H9 (cell line): ENCODE data around the gene MRPL44. TPM values are rescaled to one million over a fixed set of nuclear protein-coding genes. Genes with fewer than 3 reads are reported as not detected.

ENCODE experiments used
- DNase-seq: peaks from one replicate; pipeline ENCODE4 v3.0.0-alpha.2; 2017
- H2AFZ ChIP-seq: one replicate; pipeline ENCODE4 v1.6.1; 2013; ENCODE audit warnings: mild to moderate bottlenecking, low read length, control low read depth, moderate library complexity
- H2AK5ac ChIP-seq: 2 replicates; pipeline ENCODE4 v1.6.1; 2013; ENCODE audit warnings: low read length, control low read depth, mixed read lengths; ENCODE audit not compliant: insufficient read length
- H2BK120ac ChIP-seq: one replicate; pipeline ENCODE4 v1.6.1; 2013; ENCODE audit warnings: low read depth, mild to moderate bottlenecking, low read length, control low read depth, inconsistent platforms; ENCODE audit not compliant: poor library complexity, severe bottlenecking
- H2BK12ac ChIP-seq: 2 replicates; pipeline ENCODE4 v1.6.1; 2013; ENCODE audit warnings: low read length, control low read depth, mixed read lengths, low read depth; ENCODE audit not compliant: insufficient read length
- H2BK15ac ChIP-seq: 2 replicates; pipeline ENCODE4 v1.6.1; 2013; ENCODE audit warnings: low read depth, low read length, control low read depth
- H2BK20ac ChIP-seq: one replicate; pipeline ENCODE4 v1.6.1; 2013; ENCODE audit warnings: low read depth, mild to moderate bottlenecking, low read length, control low read depth, inconsistent platforms; ENCODE audit not compliant: poor library complexity, severe bottlenecking
- H2BK5ac ChIP-seq: 2 replicates; pipeline ENCODE4 v1.6.1; 2013; ENCODE audit warnings: low read length, control low read depth, mixed read lengths; ENCODE audit not compliant: insufficient read length
- H3K14ac ChIP-seq: 2 replicates; pipeline ENCODE4 v1.6.1; 2013; ENCODE audit warnings: low read length, control low read depth; ENCODE audit not compliant: insufficient read depth
- H3K18ac ChIP-seq: 2 replicates; pipeline ENCODE4 v1.6.1; 2013; ENCODE audit warnings: low read depth, mild to moderate bottlenecking, mixed read lengths, low read length, control low read depth; ENCODE audit not compliant: insufficient read length
- H3K23ac ChIP-seq: 2 replicates; pipeline ENCODE4 v1.6.1; 2013; ENCODE audit warnings: low read length, control low read depth, mixed read lengths, low read depth; ENCODE audit not compliant: insufficient read length
- H3K23me2 ChIP-seq: 2 replicates; pipeline ENCODE4 v1.6.1; 2013; ENCODE audit warnings: low read depth, mild to moderate bottlenecking, mixed read lengths, low read length, control low read depth; ENCODE audit not compliant: insufficient read length, poor library complexity, severe bottlenecking
- H3K27ac ChIP-seq: 2 replicates; pipeline ENCODE4 v1.5.1; 2013; ENCODE audit warnings: low read length, control low read depth, mixed read lengths, low read depth; ENCODE audit not compliant: insufficient read length
- H3K27me3 ChIP-seq: 2 replicates; pipeline ENCODE4 v1.6.1; 2013; ENCODE audit warnings: low read length, control low read depth, inconsistent platforms; ENCODE audit not compliant: insufficient read depth
- H3K4ac ChIP-seq: 2 replicates; pipeline ENCODE4 v1.6.1; 2013; ENCODE audit warnings: low read depth, mild to moderate bottlenecking, control low read depth, inconsistent platforms, low read length, moderate library complexity
- H3K4me1 ChIP-seq: 2 replicates; pipeline ENCODE4 v1.6.1; 2013; ENCODE audit warnings: low read length, control low read depth, inconsistent platforms; ENCODE audit not compliant: insufficient read depth
- H3K4me2 ChIP-seq: 2 replicates; pipeline ENCODE4 v1.6.1; 2013; ENCODE audit warnings: low read length, control low read depth, mixed read lengths; ENCODE audit not compliant: insufficient read length, insufficient read depth
- H3K56ac ChIP-seq: 2 replicates; pipeline ENCODE4 v1.6.1; 2013; ENCODE audit warnings: low read depth, mild to moderate bottlenecking, mixed read lengths, low read length, control low read depth; ENCODE audit not compliant: insufficient read length
- H3K79me1 ChIP-seq: 2 replicates; pipeline ENCODE4 v1.6.1; 2013; ENCODE audit warnings: low read depth, mild to moderate bottlenecking, moderate library complexity, low read length, control low read depth, inconsistent platforms; ENCODE audit not compliant: insufficient read depth, poor library complexity, severe bottlenecking
- H3K79me2 ChIP-seq: 2 replicates; pipeline ENCODE4 v1.6.1; 2013; ENCODE audit warnings: low read length, control low read depth, inconsistent platforms; ENCODE audit not compliant: insufficient read depth
- H3K9ac ChIP-seq: 2 replicates; pipeline ENCODE4 v1.6.1; 2013; ENCODE audit warnings: low read length, control low read depth, mixed read lengths; ENCODE audit not compliant: insufficient read length; ENCODE audit errors: extremely low read depth
- H3K9me3 ChIP-seq: one replicate; pipeline ENCODE4 v1.6.1; 2013; ENCODE audit warnings: low read depth, low read length, inconsistent platforms; ENCODE audit not compliant: control insufficient read depth
- H3T11ph ChIP-seq: one replicate; pipeline ENCODE4 v1.6.1; 2013; ENCODE audit warnings: mild to moderate bottlenecking, low read length, control low read depth, inconsistent platforms
- H4K20me1 ChIP-seq: one replicate; pipeline ENCODE4 v1.6.1; 2013; ENCODE audit not compliant: control insufficient read depth, insufficient read length, insufficient read depth
- H4K5ac ChIP-seq: 2 replicates; pipeline ENCODE4 v1.6.1; 2013; ENCODE audit warnings: low read depth, mild to moderate bottlenecking, mixed read lengths, low read length, control low read depth; ENCODE audit not compliant: insufficient read length
- H4K8ac ChIP-seq: replicated peaks from 2 replicates; pipeline ENCODE4 v1.6.1; 2013; ENCODE audit warnings: low read length, control low read depth, mixed read lengths, low read depth; ENCODE audit not compliant: insufficient read length
- H4K91ac ChIP-seq: 2 replicates; pipeline ENCODE4 v1.6.1; 2013; ENCODE audit warnings: low read depth, mild to moderate bottlenecking, moderate library complexity, mixed read lengths, low read length, control low read depth; ENCODE audit not compliant: insufficient read length
- H3K27ac Mint-ChIP-seq, 3 experiments: 2 replicates in 2 of 3; 3 replicates in 1 of 3; pipeline ENCODE4 v1.8.0; 2020 to 2021; ENCODE audit warnings: mixed read lengths in 3 of 3, mild to moderate bottlenecking in 1 of 3, moderate library complexity in 1 of 3
- H3K27me3 Mint-ChIP-seq: 2 replicates; pipeline ENCODE4 v1.8.0; 2021; ENCODE audit warnings: low read depth, mild to moderate bottlenecking, moderate library complexity, mixed read lengths
- H3K36me3 Mint-ChIP-seq, 3 experiments: 2 replicates in 2 of 3; 3 replicates in 1 of 3; pipeline ENCODE4 v1.8.0; 2020 to 2021; ENCODE audit warnings: low read depth in 3 of 3, mixed read lengths in 3 of 3; ENCODE audit not compliant: insufficient read depth in 1 of 3
- H3K4me1 Mint-ChIP-seq, 2 experiments: 2 replicates each; pipeline ENCODE4 v1.8.0; 2020; ENCODE audit warnings: mixed read lengths in 2 of 2
- H3K4me3 Mint-ChIP-seq, 2 experiments: 2 replicates in 1 of 2; 3 replicates in 1 of 2; pipeline ENCODE4 v1.8.0; 2020 to 2021; ENCODE audit warnings: mild to moderate bottlenecking in 2 of 2, mixed read lengths in 2 of 2, moderate library complexity in 1 of 2
- H3K9me3 Mint-ChIP-seq, 2 experiments: 2 replicates in 1 of 2; 3 replicates in 1 of 2; pipeline ENCODE4 v1.8.0; 2020; ENCODE audit warnings: mild to moderate bottlenecking in 2 of 2, mixed read lengths in 2 of 2, moderate library complexity in 1 of 2
- CTCF ChIP-seq: fragments of 200-600 bp; sonication (generic); conservative IDR thresholded peaks from 3 replicates; pipeline ENCODE4 v1.8.0; 2021; ENCODE audit warnings: antibody characterized with exemption, mild to moderate bottlenecking
- WGBS: extraction: QIAGEN DNeasy Blood & Tissue Kit; methylation state at CpG from one replicate; pipeline ENCODE4 v1.1.7; 2013; ENCODE audit warnings: missing lambda C conversion rate, low lambda C conversion rate, mixed read lengths; ENCODE audit not compliant: insufficient read length; ENCODE audit errors: extremely low coverage; 5-methylcytosine and 5-hydroxymethylcytosine counted together
- total RNA-seq: library from RNA; stranded (reverse); gene quantifications from 2 replicates; pipeline ENCODE4 v1.2.1, GENCODE V29; 2021

The MRPL44 gene
- total RNA-seq, 1 experiment from 2014 or later, result 46.1 TPM

GRCh38 chr2:223976635-223977226 is 19.5 kb downstream of the MRPL44 start:
- no peak overlapping the region for H3K9ac ChIP-seq
- no peak overlapping the region for H2BK12ac ChIP-seq
- H3K4me1 Mint-ChIP-seq, result no peaks in the 10 kb centered on the region
- H4K91ac ChIP-seq, result no peak overlapping the region
- no peak overlapping the region for H3K4me3 Mint-ChIP-seq
- no peak overlapping the region for H2BK15ac ChIP-seq
- no peak overlapping the region for H4K5ac ChIP-seq
- no peak overlapping the region for H2BK120ac ChIP-seq
- H3K14ac ChIP-seq, result no peak overlapping the region
- whole genome bisulfite sequencing, result no CpG with 5 or more reads among the region's 3 CpGs
- no peak overlapping the region for H3T11ph ChIP-seq
- no peak overlapping the region for H3K18ac ChIP-seq
- H3K56ac ChIP-seq, result no peak overlapping the region
- no peak for TF ChIP-seq CTCF
- no peak overlapping the region for H3K27ac Mint-ChIP-seq
- no peaks in the 10 kb centered on the region for H3K9me3 Mint-ChIP-seq
- no peaks in the 10 kb centered on the region for H3K79me2 ChIP-seq
- no peak overlapping the region for H2BK20ac ChIP-seq
- no peak overlapping the region for H2AFZ ChIP-seq
- H3K23me2 ChIP-seq, result no peaks in the 10 kb centered on the region
- no peak overlapping the region for H2BK5ac ChIP-seq
- no peaks in the 10 kb centered on the region for H3K27me3 ChIP-seq
- no peak overlapping the region for H4K8ac ChIP-seq
- H3K79me1 ChIP-seq, result no peaks in the 10 kb centered on the region
- H3K36me3 Mint-ChIP-seq, result no peaks in the 10 kb centered on the region; a peak in 1 of 7 replicates
- no peaks in the 10 kb centered on the region; the same call in 1 of the 2 replicates for H3K27me3 Mint-ChIP-seq
- H3K9me3 ChIP-seq, result no peaks in the 10 kb centered on the region
- no peak overlapping the region for H3K4ac ChIP-seq
- H2AK5ac ChIP-seq, result no peak overlapping the region
- H3K4me1 ChIP-seq, result no peaks in the 10 kb centered on the region
- no peak for DNase-seq
- no peaks in the 10 kb centered on the region for H4K20me1 ChIP-seq
- no peak overlapping the region for H3K27ac ChIP-seq
- no peak overlapping the region for H3K4me2 ChIP-seq
- no peak overlapping the region for H3K23ac ChIP-seq
